Superior temporal gyrus (tissue), 1 donor: ENCODE results near the gene RREB1.
A peak's percentile ranks its signal among the peaks of the same experiment; 100 is the strongest.

Experiments used
- DNase-seq: peaks from one replicate; pipeline ENCODE4 v3.0.0-alpha.2; 2016; ENCODE audit errors: extremely low spot score

RREB1 gene

GRCh38 chr6:7107578-7108195, at the start of gene RREB1:
Gene RREB1 (plus strand): TSS chr6:7107961. CDS start chr6:7181912, 73,951 bp downstream.
- DNase-seq: no peak

- no peak for DNase-seq
Measured at GRCh38 chr6:7058250-7058923, 49.4 kb upstream of the RREB1 start.

GRCh38 chr6:7060769-7061516, 46.8 kb upstream of the RREB1 start:
- DNase-seq: no peak

- DNase-seq: no peak
Measured at GRCh38 chr6:7062451-7063162, 45.2 kb upstream of the RREB1 start.

GRCh38 chr6:7067305-7067704, 40.5 kb upstream of the RREB1 start:
- no peak for DNase-seq

- DNase-seq: no peak
Measured at GRCh38 chr6:7071405-7071804, 36.4 kb upstream of the RREB1 start.

- DNase-seq: no peak
Measured at GRCh38 chr6:7073082-7073820, 34.5 kb upstream of the RREB1 start.

GRCh38 chr6:7073821-7074525, 33.8 kb upstream of the RREB1 start:
- DNase-seq: no peak

GRCh38 chr6:7074870-7075269, 32.9 kb upstream of the RREB1 start:
- no peak for DNase-seq

- no peak for DNase-seq
Measured at GRCh38 chr6:7075341-7076000, 32.3 kb upstream of the RREB1 start.

GRCh38 chr6:7077856-7078255, 29.9 kb upstream of the RREB1 start:
- no peak for DNase-seq

- DNase-seq: no peak
Measured at GRCh38 chr6:7078856-7079255, 28.9 kb upstream of the RREB1 start.

- no peak for DNase-seq
Measured at GRCh38 chr6:7080311-7080710, 27.4 kb upstream of the RREB1 start.

GRCh38 chr6:7085911-7086310, 21.9 kb upstream of the RREB1 start:
- no peak for DNase-seq

GRCh38 chr6:7086488-7086887, 21.3 kb upstream of the RREB1 start:
- DNase-seq: no peak

GRCh38 chr6:7087066-7087465, 20.7 kb upstream of the RREB1 start:
- peak; percentile 38 for DNase-seq

GRCh38 chr6:7087491-7087979, 20.2 kb upstream of the RREB1 start:
- no peak for DNase-seq

- DNase-seq: no peak
Measured at GRCh38 chr6:7088076-7088742, 19.6 kb upstream of the RREB1 start.

- no peak for DNase-seq
Measured at GRCh38 chr6:7098993-7099392, 8.8 kb upstream of the RREB1 start.
